ENCODE results near the gene PRKAB2.

- TF ChIP-seq CTCF (IDR thresholded peaks at IDR 0.05; ENCODE audit: low read depth, low read length, missing input control) (no peak), REST (IDR thresholded peaks at IDR 0.05) (no peak), ATF3 (IDR thresholded peaks at IDR 0.05) (no peak), HNF4G (IDR thresholded peaks at IDR 0.05) (no peak), YY1 (IDR thresholded peaks at IDR 0.05) (no peak), RAD21 (IDR thresholded peaks at IDR 0.05) (no peak), FOXA1 (IDR thresholded peaks at IDR 0.05) (no peak), TAF1 (conservative IDR thresholded peaks at IDR 0.05) (no peak), RXRA (IDR thresholded peaks at IDR 0.05) (no peak), NR2F2 (IDR thresholded peaks at IDR 0.05) (no peak), GABPA (IDR thresholded peaks at IDR 0.05 in 1 of 2, conservative IDR thresholded peaks at IDR 0.05 in 1 of 2) (no peak), JUND (IDR thresholded peaks at IDR 0.05) (no peak)
These were observed 10.2 kb downstream of the PRKAB2 start for GRCh38 chr1:147162093-147162492.
